Uterus (tissue), 2 donors: Measurements from ENCODE around the gene NFATC1.

Experiments used
- CTCF ChIP-seq, 4 experiments: fragments of 200-600 bp in 2 of 4; fragments of 450-650 bp in 2 of 4; sonication (generic) in 2 of 4; IDR thresholded peaks; one replicate each; pipeline ENCODE4 v1.5.1; 2016 to 2019; ENCODE audit warnings: antibody characterized with exemption in 4 of 4, mild to moderate bottlenecking in 2 of 4, moderate library complexity in 1 of 4
- POLR2A ChIP-seq, 2 donors: fragments of 450-650 bp; IDR thresholded peaks; one replicate each; pipeline ENCODE4 v1.6.1; 2016; ENCODE audit warnings: antibody characterized with exemption in 2 of 2, mild to moderate bottlenecking in 1 of 2, moderate library complexity in 1 of 2

GRCh38 chr18:79416022-79416676, 20.4 kb downstream of the NFATC1 start:
- TF ChIP-seq CTCF (IDR thresholded peaks at IDR 0.05) = no peak
- no peak for TF ChIP-seq POLR2A (IDR thresholded peaks at IDR 0.05)
